ENCODE measurements around the gene RETREG2.

The RETREG2 gene

DNA sequence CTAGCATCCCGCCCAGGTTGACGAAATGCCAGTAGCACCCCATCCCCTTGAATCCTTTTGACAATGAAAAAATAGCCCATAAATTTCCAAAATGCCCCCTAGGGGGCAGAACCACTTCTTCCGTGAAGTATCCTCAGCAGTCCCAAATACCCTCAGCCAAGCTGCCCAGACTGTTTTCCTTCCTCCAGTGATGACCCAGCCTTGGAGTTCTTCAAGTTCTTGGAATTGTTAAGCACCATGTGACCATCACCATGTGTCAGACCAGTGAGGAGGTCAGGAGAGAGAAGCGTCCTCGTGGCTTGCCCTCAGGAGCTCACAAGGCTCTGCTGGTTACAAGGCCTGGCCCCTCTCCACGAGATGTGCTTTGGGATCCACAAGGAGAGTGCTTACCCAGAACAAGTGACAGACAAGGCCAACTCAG lies 6.8 kb upstream of the RETREG2 start:
- peak; percentile 67 for DNase-seq

- DNase-seq, result no peak
Observed at GRCh38 chr2:219172231-219173154, 5.6 kb upstream of the RETREG2 start.

- DNase-seq, result no peak
Observed at GRCh38 chr2:219173176-219173575, 4.9 kb upstream of the RETREG2 start.

GRCh38 chr2:219174146-219174545 lies 3.9 kb upstream of the RETREG2 start:
- DNase-seq, result no peak

DNA sequence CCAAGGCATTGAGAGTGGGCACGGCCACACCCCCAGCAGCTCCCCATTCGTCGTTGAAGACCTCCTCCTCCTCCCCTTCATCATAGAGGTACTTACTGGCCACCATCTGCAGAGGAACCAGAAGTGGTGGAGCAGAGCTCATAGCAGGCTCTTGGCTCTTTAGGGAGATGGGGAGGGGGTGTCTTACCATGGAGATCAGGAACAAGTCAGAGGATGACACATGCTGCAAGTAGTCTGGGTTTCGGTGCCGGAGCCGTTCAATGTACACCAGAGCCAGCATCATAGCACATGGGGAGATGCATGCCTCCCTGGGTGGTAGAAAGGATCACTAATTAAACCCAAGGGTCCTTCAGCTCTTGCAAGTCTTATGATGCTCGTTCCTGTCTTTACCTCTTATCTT lies 3.3 kb upstream of the RETREG2 start:
- no peak for DNase-seq

DNA sequence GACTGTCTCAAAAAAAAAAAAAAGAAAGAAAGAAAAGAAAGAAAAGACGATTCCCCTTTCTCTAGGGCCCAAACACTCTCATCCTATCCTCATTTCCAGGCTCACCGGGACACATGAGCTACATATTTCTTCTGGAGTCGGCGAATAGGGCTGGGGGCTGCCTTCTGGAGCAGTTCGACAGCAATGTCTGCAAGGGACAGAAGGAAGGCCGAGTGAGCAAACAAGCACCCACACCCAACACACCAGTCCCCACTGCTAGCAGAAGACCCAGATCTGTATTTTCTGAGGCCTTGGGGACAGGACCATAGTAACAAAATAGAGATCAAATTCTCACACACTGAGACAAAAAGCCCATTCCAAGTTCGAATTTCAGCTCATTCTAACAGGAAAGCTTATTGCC lies 2.6 kb upstream of the RETREG2 start:
- DNase-seq, result no peak

DNA sequence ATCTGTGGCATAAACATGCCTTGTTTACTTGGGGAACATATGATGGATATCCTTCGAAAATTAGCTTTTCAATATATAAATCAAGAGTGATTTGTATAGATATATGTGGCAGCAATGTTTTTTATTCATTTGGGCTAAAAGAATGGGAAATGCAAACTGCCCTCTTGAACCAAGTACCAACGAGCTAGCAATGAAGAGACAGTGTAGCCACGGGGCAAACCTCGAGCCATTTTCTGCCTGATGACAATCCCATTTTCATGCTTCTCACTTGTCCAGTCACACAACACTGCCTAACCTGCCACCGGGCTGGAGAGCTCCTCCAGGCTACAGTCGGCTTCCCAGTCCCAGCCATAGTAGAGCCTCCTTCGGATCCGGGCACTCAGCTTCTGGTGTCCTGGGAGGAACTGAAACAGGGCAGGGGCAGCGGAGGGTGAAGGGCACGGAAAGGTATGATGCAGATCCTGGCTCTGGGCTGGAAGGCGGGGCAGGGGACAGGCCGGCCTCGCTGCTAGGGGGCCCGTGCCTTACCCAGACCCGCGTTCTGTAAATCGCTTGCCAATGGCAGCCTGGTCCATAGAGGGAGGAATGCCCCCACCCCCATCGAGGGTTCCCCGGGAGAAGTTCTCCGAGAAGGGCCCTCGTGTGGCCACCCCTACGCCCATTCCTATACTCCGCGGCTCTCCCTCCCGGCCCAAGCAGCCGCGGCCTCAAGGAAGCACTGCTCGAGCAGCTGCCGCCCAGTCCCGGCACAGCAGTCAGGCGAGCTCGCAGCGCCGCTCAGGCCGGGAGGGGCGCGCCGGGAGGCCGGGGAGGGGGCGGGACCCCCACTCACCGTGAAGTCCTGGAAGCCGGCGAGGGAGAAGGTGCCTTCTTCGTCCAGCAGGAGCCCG lies 1.9 kb upstream of the RETREG2 start:
- DNase-seq, result peak; percentile 34

GRCh38 chr2:219176818-219177551 lies 1.1 kb upstream of the RETREG2 start, which contains the start of gene CNPPD1:
Gene CNPPD1 (minus strand): TSS chr2:219176925. CDS start chr2:219176828, 97 bp downstream.
- DNase-seq, result peak; percentile 89

GRCh38 chr2:219178377-219179175 lies 501 bp downstream of the RETREG2 start:
- no peak for DNase-seq

- DNase-seq, result no peak
Observed at GRCh38 chr2:219179601-219180465, 1.8 kb downstream of the RETREG2 start.

GRCh38 chr2:219180961-219181360 lies 2.9 kb downstream of the RETREG2 start:
- DNase-seq, result no peak

- DNase-seq, result no peak
Observed at GRCh38 chr2:219181531-219181930, 3.5 kb downstream of the RETREG2 start.

- DNase-seq, result no peak
Observed at GRCh38 chr2:219182331-219183150, 4.5 kb downstream of the RETREG2 start.

DNA sequence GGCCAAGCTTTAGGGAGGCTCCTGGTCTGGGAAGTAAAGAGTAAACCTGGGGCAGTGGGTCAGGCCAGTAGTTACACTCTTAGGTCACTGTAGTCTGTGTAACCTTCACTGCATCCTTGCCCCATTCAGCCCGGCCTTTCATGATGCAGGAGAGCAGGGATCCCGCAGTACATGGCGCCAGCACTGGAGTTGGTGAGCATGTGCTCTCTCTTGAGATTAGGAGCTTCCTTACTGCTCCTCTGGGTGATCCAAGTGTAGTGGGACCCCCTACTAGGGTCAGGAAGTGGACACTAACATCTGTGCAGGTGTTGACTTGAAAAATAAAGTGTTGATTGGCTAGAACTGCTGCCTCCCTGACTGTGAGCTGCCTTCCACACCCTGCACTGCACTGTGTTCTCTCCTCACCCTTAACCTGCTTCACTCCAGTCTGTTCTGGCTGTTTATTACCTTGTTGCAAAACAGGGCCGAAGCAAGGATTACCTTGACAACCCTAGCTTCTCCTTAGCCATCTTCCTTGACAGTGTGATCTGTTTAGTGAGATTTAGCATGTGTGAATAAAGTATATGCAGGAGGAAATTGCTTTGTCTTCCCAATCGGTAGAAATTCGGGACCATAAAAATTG lies 5.2 kb downstream of the RETREG2 start:
- no peak for DNase-seq

DNA sequence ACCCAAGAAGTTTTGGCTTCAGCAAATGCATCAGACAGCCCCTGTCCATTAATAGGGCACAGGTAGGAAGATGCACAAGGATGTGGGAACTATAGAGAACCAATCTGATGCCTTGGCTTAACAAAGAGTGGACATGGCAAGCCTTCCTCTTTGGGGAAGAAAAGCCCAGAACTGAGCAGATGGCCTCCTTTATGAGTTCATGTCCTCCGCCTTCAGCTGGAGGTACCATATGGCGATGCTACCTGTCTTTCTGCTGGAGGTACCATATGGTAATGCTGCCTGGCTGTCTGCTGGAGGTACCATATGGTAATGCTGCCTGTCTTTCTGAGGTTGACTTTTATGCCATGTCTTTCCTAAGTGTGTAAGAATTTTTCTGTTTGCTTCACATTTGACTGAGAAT lies 6.0 kb downstream of the RETREG2 start:
- no peak for DNase-seq

DNA sequence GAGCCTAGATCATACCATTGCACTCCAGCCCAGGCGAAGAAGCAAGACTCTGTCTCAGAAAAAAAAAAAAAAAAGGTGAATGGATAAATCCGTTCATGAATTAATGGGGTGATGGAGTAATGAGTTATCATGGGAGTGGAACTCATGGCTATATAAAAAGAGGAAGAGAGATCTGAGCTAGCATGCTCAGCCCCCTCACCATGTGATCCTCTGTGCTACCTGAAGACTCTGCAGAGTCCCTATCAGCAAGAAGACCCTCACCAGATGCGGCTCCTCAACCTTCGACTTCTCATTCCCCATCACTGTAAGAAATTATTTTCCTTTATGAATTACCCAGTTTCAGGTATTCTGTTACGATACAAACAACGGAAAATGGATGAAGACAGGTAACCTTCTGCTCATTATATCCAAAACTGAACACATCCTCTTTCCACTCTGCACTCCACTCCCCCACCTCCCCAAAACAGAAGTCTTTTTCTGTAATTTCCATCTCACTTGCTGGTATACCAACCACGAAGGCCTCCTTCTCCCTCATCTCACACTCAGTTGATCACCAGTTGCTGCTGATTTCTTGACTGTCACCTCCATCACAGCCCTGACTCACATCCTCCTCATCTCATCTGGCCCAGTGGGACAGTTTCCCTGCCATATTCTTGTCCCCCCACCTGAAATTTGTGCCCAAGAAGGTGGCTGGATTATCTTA lies 8.8 kb downstream of the RETREG2 start:
- no peak for DNase-seq

DNA sequence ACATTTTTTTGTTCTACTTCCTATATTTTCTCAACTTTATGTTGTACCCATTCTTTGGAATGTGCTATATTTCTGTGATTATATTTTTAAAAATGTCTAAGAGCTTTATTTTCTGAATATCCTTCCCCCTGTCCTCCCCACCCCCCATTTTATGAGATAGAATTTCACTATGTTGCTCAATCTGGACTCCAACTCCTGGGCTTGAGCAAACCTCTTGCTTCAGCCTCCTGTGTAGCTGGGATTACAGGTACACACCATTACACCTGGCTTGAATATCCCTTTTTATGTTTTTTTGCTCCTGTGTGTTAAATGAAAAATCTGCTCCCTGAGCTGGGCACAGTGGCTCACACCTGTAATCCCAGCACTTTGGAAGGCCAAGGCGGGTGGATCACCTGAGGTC lies 19.3 kb downstream of the RETREG2 start:
- no peak for DNase-seq

DNA sequence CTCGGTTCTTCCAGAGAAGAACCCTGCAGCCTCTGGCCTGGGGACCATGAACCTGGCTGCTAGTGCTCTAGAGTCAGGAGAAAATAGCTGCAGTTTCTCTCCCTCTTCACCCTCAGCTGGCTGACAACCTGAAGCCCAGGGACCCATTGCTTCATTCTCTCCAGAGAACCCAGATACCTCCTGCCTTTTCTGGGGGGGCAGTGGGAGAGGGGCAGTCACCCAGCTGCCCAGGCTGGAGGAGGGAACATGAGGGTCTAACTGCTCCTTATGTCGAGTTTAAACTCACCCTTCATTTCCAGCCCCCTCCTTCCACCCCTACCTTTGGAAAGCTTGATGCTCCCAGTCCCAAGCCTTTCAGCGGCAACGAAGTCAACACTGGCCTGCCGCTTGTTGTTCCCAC lies 20.9 kb downstream of the RETREG2 start:
- DNase-seq, result no peak

All from CD4-positive, alpha-beta T cell treated with Interleukin-10 for 1 hour (primary cell).